GM19452 (cell line): ENCODE results near the gene C21orf58.

Experiments
- ATAC-seq: cut with Tn5 transposase; IDR thresholded peaks from one replicate; pipeline ENCODE4 v1.9.1; 2021; ENCODE audit not compliant: unreplicated experiment

Gene C21orf58

GRCh38 chr21:46354046-46354445 lies 30.4 kb upstream of the C21orf58 start:
- no peak for ATAC-seq

- ATAC-seq, result no peak
Measured at GRCh38 chr21:46352913-46353312, 29.2 kb upstream of the C21orf58 start.

GRCh38 chr21:46352164-46352515 lies 28.5 kb upstream of the C21orf58 start:
- ATAC-seq, result no peak

GRCh38 chr21:46351476-46352163 lies 27.9 kb upstream of the C21orf58 start:
- no peak for ATAC-seq

- no peak for ATAC-seq
Measured at GRCh38 chr21:46350981-46351380, 27.3 kb upstream of the C21orf58 start.

GRCh38 chr21:46350571-46350970 lies 26.9 kb upstream of the C21orf58 start:
- no peak for ATAC-seq

GRCh38 chr21:46349134-46349760 lies 25.6 kb upstream of the C21orf58 start:
- no peak for ATAC-seq

- no peak for ATAC-seq
Measured at GRCh38 chr21:46347791-46348381, 24.2 kb upstream of the C21orf58 start.

GRCh38 chr21:46347203-46347550 lies 23.5 kb upstream of the C21orf58 start:
- no peak for ATAC-seq

GRCh38 chr21:46346296-46347202 lies 22.9 kb upstream of the C21orf58 start:
- ATAC-seq, result no peak

GRCh38 chr21:46345861-46346260 lies 22.2 kb upstream of the C21orf58 start:
- ATAC-seq, result no peak

- ATAC-seq, result no peak
Measured at GRCh38 chr21:46344219-46344915, 20.7 kb upstream of the C21orf58 start.

- ATAC-seq, result no peak
Measured at GRCh38 chr21:46340998-46341397, 17.3 kb upstream of the C21orf58 start.

- ATAC-seq, result no peak
Measured at GRCh38 chr21:46336603-46337002, 12.9 kb upstream of the C21orf58 start.

- ATAC-seq, result no peak
Measured at GRCh38 chr21:46334351-46335140, 10.9 kb upstream of the C21orf58 start.

GRCh38 chr21:46329796-46330195 lies 6.1 kb upstream of the C21orf58 start:
- ATAC-seq, result no peak

GRCh38 chr21:46328151-46328550 lies 4.5 kb upstream of the C21orf58 start:
- no peak for ATAC-seq

- no peak for ATAC-seq
Measured at GRCh38 chr21:46327711-46328110, 4.0 kb upstream of the C21orf58 start.

- no peak for ATAC-seq
Measured at GRCh38 chr21:46326110-46326703, 2.5 kb upstream of the C21orf58 start.
